Neural cell (in vitro differentiated cells): ENCODE measurements around the gene RNF212. TPM values are rescaled to one million over a fixed set of nuclear protein-coding genes. Genes with fewer than 3 reads are reported as not detected.

Experiments
- H2AFZ ChIP-seq: fragments of 200-600, 300-800 bp; sonication (generic), shearing (Covaris generic); 2 replicates; pipeline ENCODE4 v1.6.0; 2014; ENCODE audit warnings: low read depth, mild to moderate bottlenecking, antibody characterized with exemption, low read length, moderate library complexity
- H3F3A ChIP-seq: fragments of 200-600 bp; shearing (Covaris generic); 2 replicates; pipeline ENCODE4 v1.6.1; 2016; ENCODE audit warnings: mild to moderate bottlenecking, moderate library complexity, mixed read lengths, antibody characterized with exemption, low read length; ENCODE audit not compliant: insufficient read depth, poor library complexity, severe bottlenecking
- H3K27ac ChIP-seq: fragments of 200-600, 300-800 bp; sonication (generic), shearing (Covaris generic); 2 replicates; pipeline ENCODE4 v1.5.1; 2014; ENCODE audit warnings: mild to moderate bottlenecking, low read length, moderate library complexity
- H3K27me3 ChIP-seq: fragments of 300-800, 200-600 bp; sonication (generic), shearing (Covaris generic); 2 replicates; pipeline ENCODE4 v1.6.0; 2014; ENCODE audit warnings: mild to moderate bottlenecking, low read depth, low read length, moderate library complexity; ENCODE audit not compliant: insufficient read depth
- H3K36me3 ChIP-seq: fragments of 300-800, 200-600 bp; sonication (generic), shearing (Covaris generic); 2 replicates; pipeline ENCODE4 v1.5.1; 2014; ENCODE audit warnings: mild to moderate bottlenecking, antibody characterized with exemption, low read length, moderate library complexity; ENCODE audit not compliant: insufficient read depth
- H3K4me2 ChIP-seq: fragments of 300-800, 200-600 bp; sonication (generic), shearing (Covaris generic); 2 replicates; pipeline ENCODE4 v1.6.0; 2014; ENCODE audit warnings: mild to moderate bottlenecking, low read length
- H3K4me3 ChIP-seq: fragments of 300-800, 200-600 bp; sonication (generic), shearing (Covaris generic); 2 replicates; pipeline ENCODE4 v1.5.1; 2014; ENCODE audit warnings: mild to moderate bottlenecking, low read length, moderate library complexity
- H3K79me2 ChIP-seq: fragments of 200-600 bp; shearing (Covaris generic); replicated peaks from 2 replicates; pipeline ENCODE4 v1.6.0; 2014; ENCODE audit warnings: mild to moderate bottlenecking, low read length, moderate library complexity; ENCODE audit not compliant: insufficient read depth
- H3K9ac ChIP-seq: fragments of 300-800, 200-600 bp; sonication (generic), shearing (Covaris generic); 2 replicates; pipeline ENCODE4 v1.6.1; 2016; ENCODE audit warnings: mild to moderate bottlenecking, low read length, mixed read lengths
- H3K9me2 ChIP-seq: fragments of 200-600 bp; shearing (Covaris generic); 2 replicates; pipeline ENCODE4 v1.6.1; 2016; ENCODE audit warnings: mild to moderate bottlenecking, low read length, mixed read lengths; ENCODE audit not compliant: insufficient read depth
- H3K9me3 ChIP-seq: fragments of 200-600, 300-800 bp; sonication (generic), shearing (Covaris generic); 2 replicates; pipeline ENCODE4 v1.6.1; 2016; ENCODE audit warnings: mild to moderate bottlenecking, mixed run types, low read length, moderate library complexity, mixed read lengths
- H4K20me1 ChIP-seq: fragments of 200-600 bp; shearing (Covaris generic); 2 replicates; pipeline ENCODE4 v1.6.1; 2016; ENCODE audit warnings: mild to moderate bottlenecking, mixed run types; ENCODE audit not compliant: insufficient read depth
- EP300 ChIP-seq: fragments of 450-650 bp; conservative IDR thresholded peaks from 2 replicates; pipeline ENCODE4 v1.6.1; 2014; ENCODE audit warnings: antibody characterized with exemption, mild to moderate bottlenecking, moderate library complexity; ENCODE audit not compliant: poor library complexity, severe bottlenecking
- EZH2 ChIP-seq: fragments of 200-600, 300-800 bp; shearing (Covaris generic), sonication (generic); IDR thresholded peaks from 2 replicates; pipeline ENCODE4 v1.6.1; 2014; ENCODE audit warnings: antibody characterized with exemption, low read length, borderline replicate concordance, mild to moderate bottlenecking; ENCODE audit not compliant: insufficient read depth, poor library complexity, severe bottlenecking
- MXI1 ChIP-seq: fragments of 450-650 bp; conservative IDR thresholded peaks from 2 replicates; pipeline ENCODE4 v1.6.1; 2014; ENCODE audit warnings: antibody characterized with exemption, mild to moderate bottlenecking; ENCODE audit not compliant: poor library complexity, severe bottlenecking
- RAD21 ChIP-seq: fragments of 450-650 bp; conservative IDR thresholded peaks from 2 replicates; pipeline ENCODE4 v1.6.1; 2014; ENCODE audit warnings: antibody characterized with exemption, mild to moderate bottlenecking, moderate library complexity
- SMC3 ChIP-seq: fragments of 450-650 bp; conservative IDR thresholded peaks from 2 replicates; pipeline ENCODE4 v1.6.1; 2014; ENCODE audit warnings: antibody characterized with exemption, mild to moderate bottlenecking, moderate library complexity; ENCODE audit not compliant: poor library complexity
- TAF1 ChIP-seq: IDR thresholded peaks from 2 replicates; pipeline ENCODE4 v1.6.1; 2012; ENCODE audit warnings: low read depth
- polyA plus RNA-seq: library from polyadenylated mRNA; depleted of rRNA; stranded (reverse); fragments of >200 nt; gene quantifications from 2 replicates; pipeline ENCODE4 v1.2.3, GENCODE V29; 2014
- TF ChIP-seq, protein P1 (sequence below): IDR thresholded peaks from 2 replicates; pipeline ENCODE4 v1.6.1; 2012; ENCODE audit warnings: borderline replicate concordance

Gene RNF212
- polyA plus RNA-seq, 1 donor from 2014 or later = 1.5 TPM

DNA sequence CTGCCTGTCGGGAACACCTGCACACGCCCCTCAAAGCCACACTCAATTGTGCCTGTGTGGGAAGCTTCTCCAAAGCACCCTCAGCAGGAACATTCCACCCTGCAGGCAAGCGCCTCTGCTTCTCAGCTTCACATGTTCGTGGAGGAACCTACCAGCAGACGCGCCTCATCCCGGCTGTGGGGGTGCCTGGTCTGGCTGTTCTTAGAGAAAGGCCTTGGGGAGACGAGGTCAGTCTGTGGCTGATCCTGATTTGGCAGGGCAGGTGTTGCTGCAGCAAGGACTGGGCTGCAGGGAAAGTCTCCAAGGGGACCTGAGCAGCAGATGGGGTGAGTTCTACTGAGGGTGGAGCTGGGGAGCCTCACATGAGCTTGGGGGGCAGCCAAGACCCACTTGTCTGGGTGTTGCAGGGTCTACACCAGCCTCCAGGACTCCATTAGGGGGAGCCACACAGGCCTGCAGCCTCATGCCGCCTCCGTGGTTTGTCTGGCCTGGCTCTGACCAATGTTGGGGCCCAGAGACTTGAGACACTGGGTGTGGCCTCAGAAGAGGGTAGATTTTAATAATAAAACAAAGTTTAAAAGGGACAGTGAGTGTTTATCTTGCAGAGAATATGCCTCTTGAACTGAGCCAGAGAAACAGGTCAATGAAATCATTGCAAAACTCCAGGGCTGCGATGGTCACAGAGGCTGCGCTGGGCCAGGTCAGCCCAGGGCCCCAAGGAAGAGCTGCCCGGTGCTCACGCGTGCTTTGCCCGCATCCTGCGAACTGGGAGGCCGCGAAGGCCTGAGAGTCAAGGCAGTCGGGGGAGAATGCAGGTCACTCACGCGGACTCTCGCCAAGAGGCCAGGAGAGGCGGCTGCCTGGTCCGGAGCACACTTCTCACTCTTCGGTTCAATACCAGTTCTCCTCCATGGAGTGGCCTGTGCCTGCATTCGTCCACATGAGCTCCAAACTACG lies 21.1 kb downstream of the RNF212 start:
- Histone ChIP-seq H2AFZ (no peak overlapping the region), H4K20me1 (no peaks in the 10 kb centered on the region), H3K27me3 (no peaks in the 10 kb centered on the region)

DNA sequence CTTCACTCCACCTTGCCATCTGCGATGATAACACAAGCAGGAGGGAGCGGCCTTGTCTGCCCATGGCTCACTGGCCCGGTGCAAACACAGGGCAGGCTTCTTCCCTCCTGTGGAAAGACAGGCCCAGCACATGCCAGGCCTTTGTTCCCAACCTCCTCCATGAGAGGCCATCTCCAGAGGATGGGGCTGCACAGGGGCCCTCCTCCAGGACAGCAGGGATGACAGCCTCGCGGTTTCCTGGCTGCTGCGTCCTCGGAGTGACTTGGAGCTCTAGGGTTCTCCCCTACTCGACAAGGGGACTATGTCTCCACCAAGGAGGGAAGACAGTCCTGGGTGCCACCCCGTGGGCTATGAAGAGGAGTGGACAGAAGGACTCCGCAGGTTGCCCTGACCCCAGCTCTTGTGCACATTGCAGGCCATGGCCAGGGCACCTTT lies 21.8 kb downstream of the RNF212 start:
- H3F3A ChIP-seq = no peaks in the 10 kb centered on the region
- no peaks in the 10 kb centered on the region for H3K27me3 ChIP-seq
- no peak overlapping the region for H2AFZ ChIP-seq
- no peaks in the 10 kb centered on the region for H3K79me2 ChIP-seq
- H3K4me3 ChIP-seq = no peak overlapping the region
- H3K9me3 ChIP-seq = no peaks in the 10 kb centered on the region
- H3K9me2 ChIP-seq = no peaks in the 10 kb centered on the region
- H3K27ac ChIP-seq = no peak overlapping the region
- TF ChIP-seq TAF1 = no peak
- TF ChIP-seq EZH2 = no peak
- no peak overlapping the region for H3K4me2 ChIP-seq
- H3K9ac ChIP-seq = no peak overlapping the region
- no peaks in the 10 kb centered on the region for H3K36me3 ChIP-seq
- no peaks in the 10 kb centered on the region for H4K20me1 ChIP-seq

More for the DNA sequence above, 21.1 kb downstream of the RNF212 start:
- Histone ChIP-seq H3K9me2 (no peaks in the 10 kb centered on the region), H3K79me2 (no peaks in the 10 kb centered on the region), H3K9ac (no peak overlapping the region), H3K36me3 (no peaks in the 10 kb centered on the region), H3K4me3 (no peak overlapping the region), H3K27ac (no peak overlapping the region), H3K9me3 (no peaks in the 10 kb centered on the region), H3F3A (no peaks in the 10 kb centered on the region), H3K4me2 (no peak overlapping the region)
- TF ChIP-seq MXI1 (no peak), TAF1 (no peak), EZH2 (no peak), SMC3 (no peak), RAD21 (no peak), EP300 (no peak)
- TF ChIP-seq, protein P1, sequence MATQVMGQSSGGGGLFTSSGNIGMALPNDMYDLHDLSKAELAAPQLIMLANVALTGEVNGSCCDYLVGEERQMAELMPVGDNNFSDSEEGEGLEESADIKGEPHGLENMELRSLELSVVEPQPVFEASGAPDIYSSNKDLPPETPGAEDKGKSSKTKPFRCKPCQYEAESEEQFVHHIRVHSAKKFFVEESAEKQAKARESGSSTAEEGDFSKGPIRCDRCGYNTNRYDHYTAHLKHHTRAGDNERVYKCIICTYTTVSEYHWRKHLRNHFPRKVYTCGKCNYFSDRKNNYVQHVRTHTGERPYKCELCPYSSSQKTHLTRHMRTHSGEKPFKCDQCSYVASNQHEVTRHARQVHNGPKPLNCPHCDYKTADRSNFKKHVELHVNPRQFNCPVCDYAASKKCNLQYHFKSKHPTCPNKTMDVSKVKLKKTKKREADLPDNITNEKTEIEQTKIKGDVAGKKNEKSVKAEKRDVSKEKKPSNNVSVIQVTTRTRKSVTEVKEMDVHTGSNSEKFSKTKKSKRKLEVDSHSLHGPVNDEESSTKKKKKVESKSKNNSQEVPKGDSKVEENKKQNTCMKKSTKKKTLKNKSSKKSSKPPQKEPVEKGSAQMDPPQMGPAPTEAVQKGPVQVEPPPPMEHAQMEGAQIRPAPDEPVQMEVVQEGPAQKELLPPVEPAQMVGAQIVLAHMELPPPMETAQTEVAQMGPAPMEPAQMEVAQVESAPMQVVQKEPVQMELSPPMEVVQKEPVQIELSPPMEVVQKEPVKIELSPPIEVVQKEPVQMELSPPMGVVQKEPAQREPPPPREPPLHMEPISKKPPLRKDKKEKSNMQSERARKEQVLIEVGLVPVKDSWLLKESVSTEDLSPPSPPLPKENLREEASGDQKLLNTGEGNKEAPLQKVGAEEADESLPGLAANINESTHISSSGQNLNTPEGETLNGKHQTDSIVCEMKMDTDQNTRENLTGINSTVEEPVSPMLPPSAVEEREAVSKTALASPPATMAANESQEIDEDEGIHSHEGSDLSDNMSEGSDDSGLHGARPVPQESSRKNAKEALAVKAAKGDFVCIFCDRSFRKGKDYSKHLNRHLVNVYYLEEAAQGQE = no peak
